Sigmoid colon (tissue), 4 donors: Measurements from ENCODE around the gene HECW1.

Experiments
- CTCF ChIP-seq, 4 experiments: fragments of 450-650 bp in 3 of 4; fragments of 200-600 bp in 1 of 4; IDR thresholded peaks; one replicate each; pipeline ENCODE4 v1.5.1; 2016 to 2019; ENCODE audit warnings: antibody characterized with exemption in 4 of 4, mild to moderate bottlenecking in 3 of 4, moderate library complexity in 2 of 4
- POLR2A ChIP-seq, 2 donors: fragments of 450-650 bp; IDR thresholded peaks; one replicate each; pipeline ENCODE4 v1.6.1; 2016; ENCODE audit warnings: antibody characterized with exemption in 2 of 2, mild to moderate bottlenecking in 2 of 2, moderate library complexity in 2 of 2
- POLR2AphosphoS5 ChIP-seq, 4 donors: sonication (generic); formaldehyde crosslinking; IDR thresholded peaks; one replicate each; pipeline ENCODE4 v1.6.1; 2017; ENCODE audit warnings: antibody characterized with exemption in 4 of 4

- TF ChIP-seq CTCF (IDR thresholded peaks at IDR 0.05) = no peak
- no peak for TF ChIP-seq POLR2AphosphoS5 (IDR thresholded peaks at IDR 0.05)
- no peak for TF ChIP-seq POLR2A (IDR thresholded peaks at IDR 0.05)
Measured at GRCh38 chr7:43138710-43139109, 26.3 kb downstream of the HECW1 start.
